Measurements from ENCODE around the gene SPANXN1.
"Not testable (repeated sequence)": the region's sequence is repeated elsewhere in the genome, so short reads cannot be mapped to it uniquely, and the experiment has no call there.

SPANXN1 gene, protein sequence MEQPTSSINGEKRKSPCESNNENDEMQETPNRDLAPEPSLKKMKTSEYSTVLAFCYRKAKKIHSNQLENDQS

DNA sequence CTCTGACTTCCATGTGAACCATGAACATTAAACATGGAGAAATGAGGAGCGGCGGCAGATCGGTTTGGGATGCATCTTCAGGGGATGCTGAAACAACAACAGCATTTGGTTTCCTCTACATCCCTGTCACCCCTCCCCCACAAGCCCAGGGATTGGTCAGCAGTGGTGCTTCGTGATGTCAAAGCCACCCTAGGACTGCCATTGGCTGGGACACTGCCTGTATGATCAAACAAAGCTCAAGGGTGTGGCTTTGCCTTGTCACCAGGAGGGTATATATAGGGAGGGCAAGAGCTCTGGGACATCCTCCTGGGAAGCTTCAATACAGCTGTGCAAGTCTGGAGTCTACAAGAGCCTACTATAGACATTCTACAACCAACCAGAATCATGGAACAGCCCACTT lies at the start of gene SPANXN1:
Gene SPANXN1, plus strand, starts transcription at position 301 of the 400 bp plus-strand sequence. Its CDS starts 84 bp downstream, at position 385.
- DNase-seq (ENCODE audit: low spot score) = not testable (repeated sequence)

DNA sequence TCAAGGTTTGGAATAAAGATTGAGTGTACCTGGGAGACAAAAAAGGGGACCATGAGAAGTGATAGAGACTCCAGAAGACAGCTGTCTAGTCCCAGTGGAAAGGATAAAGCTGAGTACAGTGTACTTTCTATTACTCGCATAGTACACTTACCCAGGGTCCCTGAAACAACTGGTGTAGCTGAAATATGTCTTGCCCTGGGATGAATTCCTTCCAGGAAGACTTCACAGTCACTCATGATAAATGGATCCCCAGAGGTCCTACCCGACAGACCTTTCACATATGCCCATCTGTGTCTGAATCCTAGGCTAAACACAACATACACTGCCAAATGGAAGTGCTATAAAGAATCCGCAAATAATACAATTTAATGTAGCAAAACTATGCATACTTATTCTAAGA lies 48.2 kb upstream of the SPANXN1 start:
- no peak for DNase-seq (ENCODE audit: low spot score)

DNA sequence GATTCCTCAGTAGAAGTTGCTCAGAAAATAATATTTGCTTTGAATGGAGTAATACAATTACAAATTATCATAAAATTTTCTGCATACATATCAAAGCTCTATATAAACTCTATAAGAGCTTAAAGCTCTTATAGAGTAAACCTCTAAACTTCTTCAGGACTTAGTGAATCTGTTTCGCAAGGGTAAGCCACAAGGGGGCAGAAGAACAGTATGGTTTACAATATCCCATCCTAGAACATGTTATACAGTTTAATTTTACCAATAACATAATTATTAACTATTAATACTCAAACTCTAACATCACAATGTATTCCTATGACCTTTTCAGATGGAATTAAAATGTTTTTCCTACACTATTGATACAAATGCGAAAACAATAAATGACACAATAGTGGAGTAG lies 33.8 kb upstream of the SPANXN1 start:
- no peak for DNase-seq (ENCODE audit: low spot score)

DNA sequence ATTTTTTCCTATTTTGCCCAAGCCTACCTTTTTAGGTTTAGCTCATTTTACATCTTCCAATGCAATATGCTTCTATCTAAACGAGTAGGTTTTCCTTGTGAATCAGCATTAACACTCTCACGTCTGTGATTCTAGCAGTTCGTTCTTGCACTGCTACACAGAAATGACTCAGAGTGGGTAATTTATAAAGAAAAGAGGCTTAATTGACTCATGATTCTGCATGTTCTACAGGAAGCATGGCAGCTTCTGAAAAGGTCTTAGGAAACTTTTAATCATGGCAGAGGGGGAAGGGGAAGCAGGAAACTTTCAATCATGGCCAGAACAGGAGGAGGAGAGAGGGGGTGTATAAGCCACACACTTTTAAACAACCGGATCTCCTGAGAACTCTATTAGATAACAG lies 44.9 kb downstream of the SPANXN1 start:
- no peak for DNase-seq (ENCODE audit: low spot score)

Measured in AG20443 (cell line).